GM12801 (cell line): ENCODE data around the gene NTRK1.

Experiments used
- TF ChIP-seq, protein P1 (sequence below): IDR thresholded peaks from one replicate; pipeline ENCODE4 v1.5.1; 2011; ENCODE audit warnings: control low read depth; ENCODE audit not compliant: insufficient read length; ENCODE audit errors: extremely low read depth

The NTRK1 gene

GRCh38 chr1:156828400-156829124, 32.1 kb upstream of the NTRK1 start:
- TF ChIP-seq, protein P1, sequence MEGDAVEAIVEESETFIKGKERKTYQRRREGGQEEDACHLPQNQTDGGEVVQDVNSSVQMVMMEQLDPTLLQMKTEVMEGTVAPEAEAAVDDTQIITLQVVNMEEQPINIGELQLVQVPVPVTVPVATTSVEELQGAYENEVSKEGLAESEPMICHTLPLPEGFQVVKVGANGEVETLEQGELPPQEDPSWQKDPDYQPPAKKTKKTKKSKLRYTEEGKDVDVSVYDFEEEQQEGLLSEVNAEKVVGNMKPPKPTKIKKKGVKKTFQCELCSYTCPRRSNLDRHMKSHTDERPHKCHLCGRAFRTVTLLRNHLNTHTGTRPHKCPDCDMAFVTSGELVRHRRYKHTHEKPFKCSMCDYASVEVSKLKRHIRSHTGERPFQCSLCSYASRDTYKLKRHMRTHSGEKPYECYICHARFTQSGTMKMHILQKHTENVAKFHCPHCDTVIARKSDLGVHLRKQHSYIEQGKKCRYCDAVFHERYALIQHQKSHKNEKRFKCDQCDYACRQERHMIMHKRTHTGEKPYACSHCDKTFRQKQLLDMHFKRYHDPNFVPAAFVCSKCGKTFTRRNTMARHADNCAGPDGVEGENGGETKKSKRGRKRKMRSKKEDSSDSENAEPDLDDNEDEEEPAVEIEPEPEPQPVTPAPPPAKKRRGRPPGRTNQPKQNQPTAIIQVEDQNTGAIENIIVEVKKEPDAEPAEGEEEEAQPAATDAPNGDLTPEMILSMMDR, result no peak

DNA sequence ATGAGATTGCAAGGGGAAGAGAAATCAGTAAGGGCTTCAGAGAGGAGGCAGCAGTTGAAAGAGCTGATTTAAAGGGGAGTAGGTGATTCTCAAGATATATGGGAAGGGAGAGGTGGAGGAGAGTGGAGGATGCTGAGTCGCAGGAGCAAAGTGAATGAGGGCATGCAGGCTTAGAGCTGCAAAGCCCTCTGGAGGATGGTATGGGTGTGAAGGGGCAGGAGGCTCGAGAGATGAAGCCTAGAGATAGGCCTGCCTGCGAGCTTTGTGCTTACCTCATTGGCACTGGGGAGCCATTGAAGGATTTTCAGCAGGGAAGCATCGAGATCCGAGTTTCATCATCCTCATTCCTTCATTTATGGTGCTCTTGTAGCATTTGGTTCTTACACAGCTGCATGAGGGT, 28.2 kb upstream of the NTRK1 start:
- TF ChIP-seq, protein P1, result no peak

GRCh38 chr1:156833603-156834002, 27.1 kb upstream of the NTRK1 start:
- TF ChIP-seq, protein P1, result no peak

GRCh38 chr1:156834322-156834721, 26.3 kb upstream of the NTRK1 start:
- TF ChIP-seq, protein P1, result no peak

GRCh38 chr1:156836041-156836654, 24.5 kb upstream of the NTRK1 start:
- TF ChIP-seq, protein P1, result no peak

DNA sequence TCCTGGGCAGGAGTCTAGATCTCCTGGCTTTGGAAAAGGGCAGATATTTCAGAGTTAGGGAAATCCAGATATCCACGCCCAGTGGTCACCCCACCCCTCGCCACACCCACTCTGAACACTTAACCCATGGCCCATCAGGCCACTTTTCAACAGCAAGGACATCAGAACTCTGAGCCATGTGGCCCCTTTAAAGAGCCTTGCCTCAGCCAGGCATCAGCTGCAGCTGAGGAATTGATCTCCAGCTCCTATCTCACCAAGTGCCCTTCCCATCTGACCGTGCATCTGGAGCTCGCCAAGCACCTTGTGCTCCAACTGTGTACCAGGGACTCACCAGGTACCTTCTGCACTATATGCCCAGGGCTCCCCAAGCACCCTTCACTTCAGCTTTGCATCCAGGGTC, 23.8 kb upstream of the NTRK1 start:
- TF ChIP-seq, protein P1, result no peak

- TF ChIP-seq, protein P1, result no peak
Measured at GRCh38 chr1:156838972-156839371, 21.7 kb upstream of the NTRK1 start.
